ENCODE measurements around the gene DDX46.

GRCh38 chr5:134845335-134845851 is 86.8 kb downstream of the DDX46 start:
- TF ChIP-seq CTCF (IDR thresholded peaks at IDR 0.05) (no peak), EZH2 (IDR thresholded peaks at IDR 0.05) (no peak)
